K562 (cell line): ENCODE measurements around the gene HOXB4. TPM values are rescaled to one million over a fixed set of nuclear protein-coding genes. Genes with fewer than 3 reads are reported as not detected.

Experiments used
- DPF2 ChIP-seq: fragments of 450-650 bp; IDR thresholded peaks from 2 replicates; pipeline ENCODE4 v1.6.1; 2016
- GATAD2B ChIP-seq: fragments of 450-650 bp; IDR thresholded peaks from 2 replicates; pipeline ENCODE4 v1.6.1; 2017; ENCODE audit warnings: mild to moderate bottlenecking, borderline replicate concordance
- HDAC3 ChIP-seq: fragments of 450-650 bp; IDR thresholded peaks from 2 replicates; pipeline ENCODE4 v1.6.1; 2018; ENCODE audit warnings: borderline replicate concordance, mild to moderate bottlenecking, moderate library complexity; ENCODE audit not compliant: partially characterized antibody
- KDM2B ChIP-seq: fragments of 250-450 bp; sonication (Bioruptor Pico); IDR thresholded peaks from 2 replicates; pipeline ENCODE4 v1.8.0; 2021; ENCODE audit warnings: mild to moderate bottlenecking, moderate library complexity
- KLF6 ChIP-seq: fragments of 250-450 bp; sonication (Bioruptor Pico); IDR thresholded peaks from 2 replicates; pipeline ENCODE4 v1.4.0; 2020; ENCODE audit warnings: mild to moderate bottlenecking, moderate library complexity, borderline replicate concordance
- MEF2D ChIP-seq: conservative IDR thresholded peaks from 2 replicates; pipeline ENCODE4 v1.6.1; 2016; ENCODE audit warnings: low read depth, missing genetic modification characterization, missing compliant biosample characterization
- POLR2B ChIP-seq: fragments of 450-650 bp; IDR thresholded peaks from 2 replicates; pipeline ENCODE4 v1.6.1; 2018; ENCODE audit warnings: low read depth; ENCODE audit not compliant: partially characterized antibody
- PTTG1 ChIP-seq: fragments of 450-650 bp; IDR thresholded peaks from 2 replicates; pipeline ENCODE4 v1.6.1; 2016; ENCODE audit warnings: low read depth, mild to moderate bottlenecking, missing genetic modification characterization, missing compliant biosample characterization
- RBM15 ChIP-seq: fragments of 200-400 bp; formaldehyde crosslinking; IDR thresholded peaks from 2 replicates; pipeline ENCODE4 v1.6.1; 2018; ENCODE audit warnings: mild to moderate bottlenecking, low read length, moderate library complexity; ENCODE audit not compliant: insufficient read depth
- SNRNP70 ChIP-seq: fragments of 200-400 bp; formaldehyde crosslinking; optimal IDR thresholded peaks from 2 replicates; pipeline ENCODE3; 2017; ENCODE audit warnings: low read depth, low read length
- SP1 ChIP-seq: sonication (generic); formaldehyde crosslinking; IDR thresholded peaks from 2 replicates; pipeline ENCODE4 v1.8.1; 2022; ENCODE audit warnings: mild to moderate bottlenecking, missing genetic modification reagents
- STAT5A ChIP-seq: IDR thresholded peaks from 2 replicates; pipeline ENCODE4 v1.6.1; 2012; ENCODE audit warnings: low read length, inconsistent platforms, borderline replicate concordance
- THRAP3 ChIP-seq: fragments of 450-650 bp; IDR thresholded peaks from 2 replicates; pipeline ENCODE4 v1.6.1; 2016; ENCODE audit warnings: mild to moderate bottlenecking, inconsistent platforms, borderline replicate concordance
- TOE1 ChIP-seq, 2 experiments: fragments of 450-650 bp in 1 of 2; sonication (generic) in 1 of 2; formaldehyde crosslinking in 1 of 2; IDR thresholded peaks; 2 replicates each; pipeline versions ENCODE4 v1.7.1 to v1.8.0; 2016 to 2022; ENCODE audit warnings: borderline replicate concordance in 2 of 2, mild to moderate bottlenecking in 2 of 2, antibody characterized with exemption in 1 of 2, inconsistent platforms in 1 of 2, low read depth in 1 of 2, missing genetic modification reagents in 1 of 2, moderate library complexity in 1 of 2
- polyA plus RNA-seq, 8 experiments: library from polyadenylated mRNA; depleted of rRNA in 4 of 8; stranded (reverse) in 5 of 8; unstranded in 3 of 8; fragments of >200 nt; fragmentation: Nextera tagmentation in 2 of 8; fragmentation: Illumina TruSeq in 1 of 8; extraction: Ambion mirVana in 2 of 8; extraction: Trizol in 1 of 8; gene quantifications; 2 replicates each; pipeline versions ENCODE4 v1.2.1 to v1.2.3, GENCODE V29; 2011 to 2014; ENCODE audit warnings: inconsistent platforms in 1 of 8, missing spikeins in 1 of 8
- total RNA-seq, 7 experiments: library from RNA; depleted of rRNA in 6 of 7; stranded (reverse); fragments of >200 nt in 6 of 7; fragmentation: Illumina TruSeq in 2 of 7; extraction: Trizol in 2 of 7; gene quantifications; 2 replicates each; pipeline versions ENCODE4 v1.2.1 to v1.2.3, GENCODE V29; 2011 to 2021; ENCODE audit warnings: low replicate concordance in 1 of 7
- TF ChIP-seq, protein P1 (sequence below): fragments of 450-650 bp; formaldehyde crosslinking; IDR thresholded peaks from 2 replicates; pipeline ENCODE4 v1.4.0; 2022; ENCODE audit warnings: missing genetic modification characterization
- TF ChIP-seq, protein P2 (sequence below): sonication (generic); formaldehyde crosslinking; IDR thresholded peaks from 2 replicates; pipeline ENCODE4 v1.4.0; 2020; ENCODE audit warnings: mild to moderate bottlenecking, missing genetic modification reagents
- TF ChIP-seq, protein P3 (sequence below): fragments of 450-650 bp; formaldehyde crosslinking; IDR thresholded peaks from 2 replicates; pipeline ENCODE4 v1.4.0; 2022; ENCODE audit warnings: missing genetic modification characterization
- TF ChIP-seq, protein P4 (sequence below): fragments of 250-450 bp; sonication (Bioruptor Pico); IDR thresholded peaks from 2 replicates; pipeline ENCODE4 v1.8.0; 2021; ENCODE audit warnings: borderline replicate concordance, mild to moderate bottlenecking, moderate library complexity; ENCODE audit not compliant: poor library complexity, severe bottlenecking

HOXB4 gene
- total and polyA plus RNA-seq, 9 of the 15 experiments (the other 6 are each of a cell fraction or from before 2014, with no cell fraction given) = 1.6 to 34.9 (median 14.9) TPM

DNA sequence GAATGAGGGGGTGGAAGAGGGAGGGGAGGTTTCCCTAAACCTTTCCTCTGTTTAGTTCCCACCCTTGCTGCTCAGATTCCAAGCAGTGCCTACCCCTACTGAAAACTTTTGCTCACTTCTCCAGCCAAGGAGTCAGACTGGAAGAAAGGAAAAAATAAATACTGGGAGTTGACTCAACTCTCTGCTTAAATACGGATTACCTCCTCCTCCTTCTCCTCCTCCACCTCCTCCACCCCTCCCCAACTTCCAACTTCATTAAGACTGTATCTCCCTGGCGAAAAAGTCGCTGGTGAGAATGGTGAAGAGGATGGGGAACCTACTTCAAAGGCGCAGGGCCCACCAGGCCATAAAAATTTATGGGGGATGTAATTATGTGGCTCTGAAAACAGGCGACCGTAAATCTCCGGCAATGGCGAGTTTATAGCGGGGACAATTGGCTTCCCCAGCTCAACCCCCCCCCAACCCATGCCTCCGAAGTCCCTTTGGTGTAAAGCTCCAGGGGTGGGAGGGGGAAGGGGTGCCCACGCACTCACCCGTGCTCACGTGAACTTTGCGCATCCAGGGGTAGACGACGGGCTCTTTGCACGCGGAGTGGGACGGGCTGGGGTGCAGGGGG is 712 bp downstream of the HOXB4 start (continued):
- TF ChIP-seq, protein P1, sequence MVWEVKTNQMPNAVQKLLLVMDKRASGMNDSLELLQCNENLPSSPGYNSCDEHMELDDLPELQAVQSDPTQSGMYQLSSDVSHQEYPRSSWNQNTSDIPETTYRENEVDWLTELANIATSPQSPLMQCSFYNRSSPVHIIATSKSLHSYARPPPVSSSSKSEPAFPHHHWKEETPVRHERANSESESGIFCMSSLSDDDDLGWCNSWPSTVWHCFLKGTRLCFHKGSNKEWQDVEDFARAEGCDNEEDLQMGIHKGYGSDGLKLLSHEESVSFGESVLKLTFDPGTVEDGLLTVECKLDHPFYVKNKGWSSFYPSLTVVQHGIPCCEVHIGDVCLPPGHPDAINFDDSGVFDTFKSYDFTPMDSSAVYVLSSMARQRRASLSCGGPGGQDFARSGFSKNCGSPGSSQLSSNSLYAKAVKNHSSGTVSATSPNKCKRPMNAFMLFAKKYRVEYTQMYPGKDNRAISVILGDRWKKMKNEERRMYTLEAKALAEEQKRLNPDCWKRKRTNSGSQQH = no peak
- TF ChIP-seq KDM2B (CRISPR knock-in tag) (no peak), TOE1 (IDR thresholded peaks at IDR 0.05; ENCODE audit: borderline replicate concordance) (no peak), TOE1 (CRISPR knock-in tag; IDR thresholded peaks at IDR 0.05; ENCODE audit: borderline replicate concordance, low read depth) (no peak), RBM15 (no peak), POLR2B (peak; percentile 5), SP1 (CRISPR knock-in tag) (no peak), SNRNP70 (no peak), DPF2 (0 out of 2 replicates have a peak, but pooled peaks have one; percentile 16), STAT5A (no peak), PTTG1 (tag) (no peak), GATAD2B (no peak), HDAC3 (no peak), KLF6 (CRISPR knock-in tag) (no peak), MEF2D (no peak), THRAP3 (no peak)
- TF ChIP-seq, protein P2, sequence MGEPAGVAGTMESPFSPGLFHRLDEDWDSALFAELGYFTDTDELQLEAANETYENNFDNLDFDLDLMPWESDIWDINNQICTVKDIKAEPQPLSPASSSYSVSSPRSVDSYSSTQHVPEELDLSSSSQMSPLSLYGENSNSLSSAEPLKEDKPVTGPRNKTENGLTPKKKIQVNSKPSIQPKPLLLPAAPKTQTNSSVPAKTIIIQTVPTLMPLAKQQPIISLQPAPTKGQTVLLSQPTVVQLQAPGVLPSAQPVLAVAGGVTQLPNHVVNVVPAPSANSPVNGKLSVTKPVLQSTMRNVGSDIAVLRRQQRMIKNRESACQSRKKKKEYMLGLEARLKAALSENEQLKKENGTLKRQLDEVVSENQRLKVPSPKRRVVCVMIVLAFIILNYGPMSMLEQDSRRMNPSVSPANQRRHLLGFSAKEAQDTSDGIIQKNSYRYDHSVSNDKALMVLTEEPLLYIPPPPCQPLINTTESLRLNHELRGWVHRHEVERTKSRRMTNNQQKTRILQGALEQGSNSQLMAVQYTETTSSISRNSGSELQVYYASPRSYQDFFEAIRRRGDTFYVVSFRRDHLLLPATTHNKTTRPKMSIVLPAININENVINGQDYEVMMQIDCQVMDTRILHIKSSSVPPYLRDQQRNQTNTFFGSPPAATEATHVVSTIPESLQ (CRISPR knock-in tag) = no peak
- TF ChIP-seq, protein P3, sequence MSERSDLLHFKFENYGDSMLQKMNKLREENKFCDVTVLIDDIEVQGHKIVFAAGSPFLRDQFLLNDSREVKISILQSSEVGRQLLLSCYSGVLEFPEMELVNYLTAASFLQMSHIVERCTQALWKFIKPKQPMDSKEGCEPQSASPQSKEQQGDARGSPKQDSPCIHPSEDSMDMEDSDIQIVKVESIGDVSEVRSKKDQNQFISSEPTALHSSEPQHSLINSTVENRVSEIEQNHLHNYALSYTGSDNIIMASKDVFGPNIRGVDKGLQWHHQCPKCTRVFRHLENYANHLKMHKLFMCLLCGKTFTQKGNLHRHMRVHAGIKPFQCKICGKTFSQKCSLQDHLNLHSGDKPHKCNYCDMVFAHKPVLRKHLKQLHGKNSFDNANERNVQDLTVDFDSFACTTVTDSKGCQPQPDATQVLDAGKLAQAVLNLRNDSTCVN = no peak
- TF ChIP-seq, protein P4, sequence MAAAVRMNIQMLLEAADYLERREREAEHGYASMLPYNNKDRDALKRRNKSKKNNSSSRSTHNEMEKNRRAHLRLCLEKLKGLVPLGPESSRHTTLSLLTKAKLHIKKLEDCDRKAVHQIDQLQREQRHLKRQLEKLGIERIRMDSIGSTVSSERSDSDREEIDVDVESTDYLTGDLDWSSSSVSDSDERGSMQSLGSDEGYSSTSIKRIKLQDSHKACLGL (CRISPR knock-in tag) = no peak
